Stimulated activated CD8-positive, alpha-beta memory T cell treated with anti-CD3 and anti-CD28 coated beads, Interleukin-7, amount 100 ng/mL, for 1 hour (primary cell): ENCODE measurements around the gene TFR2.

Source experiments
- DNase-seq, 2 donors: peaks; one replicate each; pipeline ENCODE4 v3.0.0-alpha.2; 2020; ENCODE audit warnings: low read depth in 2 of 2

Gene TFR2

GRCh38 chr7:100572949-100573675 lies 68.2 kb downstream of the TFR2 start:
- no peak for DNase-seq

- no peak for DNase-seq
Measured at GRCh38 chr7:100572281-100572948, 68.9 kb downstream of the TFR2 start.

- DNase-seq: no peak
Measured at GRCh38 chr7:100571829-100572116, 69.6 kb downstream of the TFR2 start.

GRCh38 chr7:100570954-100571828 lies 70.2 kb downstream of the TFR2 start:
- no peak for DNase-seq
